ENCODE data around the gene APCDD1L.

- TF ChIP-seq CTCF (IDR thresholded peaks at IDR 0.05) = no peak
- TF ChIP-seq POLR2AphosphoS5 (IDR thresholded peaks at IDR 0.05) = no peak
Observed at GRCh38 chr20:58559368-58559729, 44.1 kb upstream of the APCDD1L start.

Data from sigmoid colon (tissue), 4 donors.